HG03045 (cell line): Measurements from ENCODE around the gene PPP2R2C.

Source experiments
- ATAC-seq: cut with Tn5 transposase; IDR thresholded peaks from one replicate; pipeline ENCODE4 v1.9.1; 2021; ENCODE audit warnings: mild to moderate bottlenecking, moderate library complexity; ENCODE audit not compliant: unreplicated experiment

The PPP2R2C gene

GRCh38 chr4:6319530-6320150 lies 152.8 kb downstream of the PPP2R2C start:
- ATAC-seq: no peak

DNA sequence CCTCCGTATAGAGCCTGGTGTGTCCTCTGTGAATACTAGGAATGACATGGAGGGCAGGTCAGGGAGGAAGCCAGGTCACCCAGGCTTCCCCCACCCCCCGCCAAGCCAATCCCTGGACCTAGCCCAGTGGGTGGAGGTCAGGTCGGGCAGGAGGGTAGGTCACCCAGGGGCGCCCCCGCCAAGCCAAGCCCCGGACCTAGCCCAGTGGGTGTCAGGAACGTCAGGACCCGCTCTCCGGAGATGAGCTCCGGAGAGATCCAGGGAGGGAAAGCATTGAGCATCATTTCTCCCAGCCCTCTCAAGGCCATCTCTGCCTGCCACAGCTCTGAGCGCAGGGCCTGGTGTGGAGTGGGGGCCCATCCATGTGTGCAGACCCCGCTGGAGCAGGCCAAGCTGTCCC lies 154.2 kb downstream of the PPP2R2C start:
- no peak for ATAC-seq

DNA sequence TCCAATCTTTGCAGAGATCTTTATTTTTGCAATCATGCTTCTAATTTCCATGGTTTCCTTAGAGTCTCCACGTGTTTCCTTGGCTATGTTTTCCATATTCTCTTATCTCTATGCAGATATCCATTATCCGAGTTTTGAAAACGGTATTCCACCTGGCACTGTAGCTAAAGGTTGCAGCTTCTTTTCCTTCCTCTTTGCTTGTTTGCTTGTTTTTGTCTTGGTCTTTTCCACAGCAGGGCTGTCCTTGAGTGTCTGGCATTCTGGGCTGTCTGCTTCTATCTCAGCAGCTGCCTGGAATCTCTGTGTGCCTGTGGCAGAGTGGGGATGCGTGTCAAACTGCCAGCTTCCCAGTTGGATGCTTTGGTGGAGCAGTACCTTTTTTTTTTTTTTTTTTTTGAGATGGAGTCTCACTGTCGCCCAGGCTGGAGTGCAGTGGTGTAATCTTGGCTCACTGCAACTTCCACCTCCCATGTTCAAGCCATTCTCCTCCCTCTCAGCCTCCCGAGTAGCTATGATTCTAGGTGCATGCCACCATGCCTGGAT lies 155.9 kb downstream of the PPP2R2C start:
- ATAC-seq: no peak

DNA sequence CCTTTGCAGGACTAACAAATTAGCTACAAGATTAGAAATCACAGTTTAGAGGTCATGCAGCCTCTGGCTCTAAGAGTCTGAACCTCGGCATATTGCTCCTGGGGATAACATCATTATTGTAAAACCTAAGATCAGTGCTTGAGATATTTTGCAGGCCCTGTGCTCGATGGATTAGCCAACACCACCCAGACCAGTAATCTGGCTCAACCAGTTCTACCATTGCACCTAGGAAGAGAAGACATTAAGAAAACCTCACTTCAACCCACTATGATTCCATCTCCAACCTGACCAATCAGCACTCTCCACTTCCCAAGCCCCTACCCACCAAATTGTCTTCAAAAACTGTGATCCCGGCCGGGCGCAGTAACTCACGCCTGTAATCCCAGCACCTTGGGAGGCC lies 159.2 kb downstream of the PPP2R2C start:
- no peak for ATAC-seq

DNA sequence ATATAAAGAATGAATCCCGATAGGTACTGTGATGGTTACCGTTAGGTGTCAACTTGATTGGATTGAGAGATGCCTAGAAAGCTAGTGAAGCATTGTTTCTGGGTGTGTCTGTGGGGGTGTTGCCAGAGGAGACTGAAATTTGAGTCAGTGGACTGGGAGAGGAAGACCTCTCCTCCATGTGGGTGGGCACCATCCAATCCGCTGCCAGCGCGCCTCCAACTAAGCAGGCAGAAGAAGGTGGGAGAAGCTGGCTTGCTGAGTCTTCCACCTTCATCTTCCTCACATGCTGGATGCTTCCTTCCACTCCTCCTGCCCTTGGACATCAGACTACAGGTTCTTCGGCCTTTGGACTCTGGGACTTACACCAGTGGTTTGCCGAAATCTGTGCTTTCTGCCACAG lies 162.6 kb downstream of the PPP2R2C start:
- no peak for ATAC-seq

GRCh38 chr4:6308899-6309643 lies 163.3 kb downstream of the PPP2R2C start:
- ATAC-seq: no peak

GRCh38 chr4:6307891-6308290 lies 164.5 kb downstream of the PPP2R2C start:
- ATAC-seq: no peak

GRCh38 chr4:6307230-6307629 lies 165.2 kb downstream of the PPP2R2C start:
- no peak for ATAC-seq

- no peak for ATAC-seq
Observed at GRCh38 chr4:6306299-6306698, 166.1 kb downstream of the PPP2R2C start.

DNA sequence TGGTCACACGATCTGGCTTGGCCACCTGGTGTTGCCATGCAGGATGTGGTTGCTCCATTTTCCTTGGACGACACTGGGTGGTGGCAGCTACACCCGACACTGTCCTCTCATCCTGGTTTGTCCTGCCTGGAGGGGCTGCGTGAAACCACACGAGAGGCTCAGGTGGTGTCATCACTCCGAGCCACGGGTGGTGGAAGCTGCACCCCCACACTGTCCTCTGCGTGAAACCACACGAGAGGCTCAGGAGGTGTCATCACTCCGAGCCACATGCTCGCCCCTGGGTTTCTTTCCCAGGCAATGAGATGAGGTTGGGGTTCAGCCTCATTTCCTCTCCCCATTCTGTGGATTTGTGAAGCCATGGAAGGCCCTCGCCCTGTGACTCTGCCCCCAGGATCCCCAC lies 168.5 kb downstream of the PPP2R2C start:
- ATAC-seq: no peak

DNA sequence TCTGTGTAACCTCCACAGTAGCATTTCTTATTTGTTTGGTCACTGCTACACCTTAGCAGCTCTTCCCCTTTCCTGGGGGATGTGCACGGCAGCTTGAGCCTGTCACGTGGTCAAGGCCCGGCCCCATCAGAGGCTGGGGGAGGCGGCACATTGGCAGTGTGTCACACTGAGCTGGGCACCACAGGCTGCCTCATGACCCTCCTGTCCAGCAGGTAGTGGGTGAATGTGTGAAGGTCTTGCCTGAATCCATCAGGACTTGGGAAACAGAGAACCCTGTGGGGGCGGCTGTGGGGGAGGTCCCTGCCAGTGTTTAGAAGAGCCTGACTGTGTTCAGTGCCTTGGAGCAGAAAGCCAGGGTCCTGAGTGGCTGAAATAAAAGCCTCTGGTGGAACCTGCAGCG lies 169.5 kb downstream of the PPP2R2C start:
- no peak for ATAC-seq

DNA sequence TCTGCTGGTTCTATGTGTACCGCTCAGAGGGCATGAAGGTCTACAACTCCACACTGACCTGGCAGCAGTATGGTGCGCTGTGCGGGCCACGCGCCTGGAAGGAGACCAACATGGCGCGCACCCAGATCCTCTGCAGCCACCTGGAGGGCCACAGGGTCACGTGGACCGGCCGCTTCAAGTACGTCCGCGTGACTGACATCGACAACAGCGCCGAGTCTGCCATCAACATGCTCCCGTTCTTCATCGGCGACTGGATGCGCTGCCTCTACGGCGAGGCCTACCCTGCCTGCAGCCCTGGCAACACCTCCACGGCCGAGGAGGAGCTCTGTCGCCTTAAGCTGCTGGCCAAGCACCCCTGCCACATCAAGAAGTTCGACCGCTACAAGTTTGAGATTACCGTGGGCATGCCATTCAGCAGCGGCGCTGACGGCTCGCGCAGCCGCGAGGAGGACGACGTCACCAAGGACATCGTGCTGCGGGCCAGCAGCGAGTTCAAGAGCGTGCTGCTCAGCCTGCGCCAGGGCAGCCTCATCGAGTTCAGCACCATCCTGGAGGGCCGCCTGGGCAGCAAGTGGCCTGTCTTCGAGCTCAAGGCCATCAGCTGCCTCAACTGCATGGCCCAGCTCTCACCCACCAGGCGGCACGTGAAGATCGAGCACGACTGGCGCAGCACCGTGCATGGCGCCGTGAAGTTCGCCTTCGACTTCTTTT lies 170.5 kb downstream of the PPP2R2C start:
- ATAC-seq: no peak

- no peak for ATAC-seq
Observed at GRCh38 chr4:6301051-6301731, 171.2 kb downstream of the PPP2R2C start.

DNA sequence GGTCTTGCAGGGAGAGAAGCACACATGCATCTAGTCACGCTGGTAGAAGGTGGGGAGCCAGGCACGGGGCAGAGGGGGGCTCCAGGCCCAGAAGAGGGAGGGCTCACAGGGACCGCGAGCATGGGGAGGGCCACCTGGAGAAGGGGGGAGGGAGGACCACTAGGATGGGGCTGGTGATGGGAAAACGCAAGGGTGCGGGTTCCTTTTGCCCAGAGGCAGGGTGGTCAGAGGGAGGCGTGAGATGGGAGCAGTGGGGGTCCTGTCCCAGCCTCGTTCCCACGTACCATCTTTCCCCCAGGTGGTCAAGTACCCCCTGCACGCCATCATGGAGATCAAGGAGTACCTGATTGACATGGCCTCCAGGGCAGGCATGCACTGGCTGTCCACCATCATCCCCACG lies 172.1 kb downstream of the PPP2R2C start:
- ATAC-seq: no peak

GRCh38 chr4:6299875-6300274 lies 172.5 kb downstream of the PPP2R2C start:
- no peak for ATAC-seq

- no peak for ATAC-seq
Observed at GRCh38 chr4:6298852-6299251, 173.6 kb downstream of the PPP2R2C start.

GRCh38 chr4:6298035-6298434 lies 174.4 kb downstream of the PPP2R2C start:
- no peak for ATAC-seq

GRCh38 chr4:6297266-6297815 lies 175.1 kb downstream of the PPP2R2C start:
- no peak for ATAC-seq

DNA sequence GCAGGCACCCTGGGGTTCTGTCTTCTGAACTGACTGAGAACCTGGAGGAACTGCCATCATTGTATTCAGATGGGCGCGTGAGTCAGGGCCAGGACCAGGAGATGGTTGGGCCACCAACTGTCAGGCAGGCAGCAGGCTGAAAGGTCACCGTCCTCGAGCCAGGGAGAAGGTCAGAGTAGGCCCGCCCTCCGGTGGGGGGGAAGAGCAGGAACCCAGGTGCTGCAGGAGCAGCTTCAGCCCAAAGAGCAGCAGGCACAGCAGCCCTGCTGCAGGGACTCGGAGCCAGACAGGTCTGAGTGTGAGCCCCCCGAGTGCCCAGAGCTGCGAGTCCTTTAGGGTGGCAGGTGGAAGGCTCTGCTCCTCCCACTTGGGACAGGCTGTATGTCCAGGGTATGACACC lies 176.4 kb downstream of the PPP2R2C start:
- no peak for ATAC-seq

- ATAC-seq: no peak
Observed at GRCh38 chr4:6295495-6295894, 176.9 kb downstream of the PPP2R2C start.
